Amniotic stem cell (primary cell): ENCODE results near the gene DLG2.

Experiments
- DNase-seq: peaks from one replicate; lab custom pipeline; 2025; lab: John Stamatoyannopoulos, UW

The DLG2 gene

GRCh38 chr11:83921447-83922192 lies 1705.5 kb downstream of the DLG2 start:
- DNase-seq = no peak

DNA sequence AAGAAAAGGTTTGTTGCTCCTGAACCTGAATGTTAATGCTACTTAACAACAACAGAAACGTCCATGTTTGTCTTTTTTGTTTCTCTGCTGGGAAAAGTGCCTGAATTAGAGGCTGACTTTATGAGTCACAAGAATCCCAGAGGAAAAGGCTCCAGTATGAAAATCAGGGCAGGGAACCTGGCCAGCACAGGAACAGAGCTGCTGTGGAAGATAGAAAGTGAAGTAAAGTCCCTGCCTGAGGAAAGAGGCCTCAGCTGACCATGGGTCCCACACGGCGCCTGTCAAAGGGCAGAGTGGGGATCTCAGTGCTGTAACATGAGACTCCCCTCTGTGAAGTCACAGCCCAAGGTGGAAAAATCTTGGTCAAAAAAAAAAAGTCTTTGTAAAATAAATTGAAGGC lies 1708.7 kb downstream of the DLG2 start:
- no peak for DNase-seq

DNA sequence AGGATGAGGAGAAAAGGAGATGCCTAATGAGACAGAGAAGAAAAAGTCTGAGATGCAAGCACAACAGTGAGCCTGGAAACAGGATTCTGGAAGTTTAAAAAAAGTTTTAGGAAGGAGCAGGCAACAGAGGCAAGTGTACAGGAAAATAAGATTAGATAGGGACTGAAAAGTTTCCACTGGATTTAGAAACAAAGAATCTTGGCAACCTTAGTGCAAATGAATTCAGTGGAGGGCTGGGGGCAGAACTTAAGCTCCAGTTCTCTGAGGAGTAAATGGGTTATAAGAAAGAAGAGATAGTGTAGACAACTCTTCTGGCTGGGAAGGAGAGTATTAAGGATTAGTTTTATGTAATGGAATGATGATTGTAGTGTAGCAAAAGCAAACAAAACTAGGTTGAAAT lies 1712.1 kb downstream of the DLG2 start:
- no peak for DNase-seq

DNA sequence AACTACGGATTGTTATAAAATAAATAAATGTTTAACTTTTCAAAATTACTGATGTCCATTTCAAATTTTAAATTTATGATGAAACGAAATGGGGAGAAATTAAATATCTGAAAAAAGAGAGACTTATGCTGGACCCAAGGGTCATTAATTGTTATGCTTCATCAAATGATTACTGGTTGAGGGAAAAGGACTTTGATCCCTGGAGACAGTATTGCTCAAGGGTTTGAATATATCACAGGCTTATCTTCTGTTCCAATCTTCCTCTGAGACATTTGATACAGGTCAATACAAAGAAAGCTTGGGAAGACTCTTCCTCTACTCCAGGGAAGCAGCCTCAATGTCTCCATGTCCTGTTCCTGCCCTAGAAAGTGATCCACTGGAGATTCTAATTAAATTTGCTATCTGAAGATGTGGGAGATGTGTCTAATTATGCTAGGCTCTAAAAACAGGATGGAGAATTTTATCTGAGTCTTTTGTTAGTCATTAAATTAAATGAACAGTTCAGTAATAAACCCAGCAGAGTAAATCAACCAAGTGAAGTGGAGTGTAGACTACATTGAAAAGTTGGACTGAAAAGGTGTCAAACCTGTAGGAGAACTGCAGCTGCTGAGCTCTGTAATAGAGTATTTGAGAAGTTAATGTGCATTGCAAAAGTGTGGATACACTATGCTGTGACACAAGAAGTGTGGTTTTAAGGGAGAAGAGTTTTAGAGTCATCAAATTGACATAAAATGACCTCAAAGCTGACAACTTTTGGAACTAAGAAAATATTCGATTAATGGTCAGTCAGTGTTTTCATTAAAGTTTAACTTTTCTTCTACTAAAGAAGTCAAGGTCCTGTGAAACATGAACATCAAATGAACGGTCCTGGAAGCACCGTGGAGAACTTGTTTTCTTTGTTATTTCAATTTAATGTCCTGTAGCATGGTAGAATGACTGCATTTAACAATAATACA lies 1717.3 kb downstream of the DLG2 start:
- DNase-seq = no peak

DNA sequence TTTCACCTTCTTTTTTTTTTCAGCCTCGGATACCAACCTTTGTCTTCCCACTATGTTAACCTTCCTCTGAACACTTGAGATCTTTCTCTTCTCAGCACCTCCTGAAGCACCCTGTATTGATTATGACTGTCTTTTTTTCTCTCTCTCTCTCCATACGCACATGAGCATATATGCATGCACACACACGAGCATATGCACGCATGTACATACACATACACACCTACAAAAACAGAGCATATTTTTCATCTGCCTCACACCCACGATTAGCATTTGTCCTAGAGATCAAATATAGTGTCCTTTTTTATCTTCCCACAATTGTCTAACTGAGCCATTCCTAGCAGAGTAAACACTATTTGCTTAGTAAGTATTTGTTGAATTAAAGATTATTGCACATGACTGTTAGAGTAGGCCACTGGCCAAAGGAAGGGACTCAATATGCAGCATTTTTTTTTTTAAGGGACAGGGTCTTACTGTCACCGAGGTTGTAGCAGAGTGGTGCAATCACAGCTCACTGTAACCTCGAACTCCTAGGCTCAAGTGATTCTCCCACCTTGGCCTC lies 1718.8 kb downstream of the DLG2 start:
- DNase-seq = no peak

- no peak for DNase-seq
These were observed 1731.6 kb downstream of the DLG2 start for GRCh38 chr11:83895516-83895915.

DNA sequence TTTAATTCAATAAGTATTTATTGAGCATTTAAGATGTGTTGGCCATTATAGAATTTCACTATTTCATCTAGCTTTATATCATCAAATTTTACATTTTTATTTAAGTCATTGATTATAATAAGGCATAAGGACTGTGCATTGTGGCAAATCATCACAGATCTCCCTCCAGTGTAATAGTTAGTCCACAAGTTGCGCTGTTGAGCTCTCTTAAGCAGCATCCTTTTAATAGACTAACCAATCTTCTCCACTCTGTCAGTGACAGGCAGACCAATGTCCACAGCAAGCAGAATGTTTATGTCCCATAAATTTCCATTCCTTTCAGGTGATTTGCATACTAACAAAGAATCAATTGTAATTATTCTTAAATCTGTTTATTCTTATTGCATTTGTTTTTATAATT lies 1745.7 kb downstream of the DLG2 start:
- no peak for DNase-seq

- DNase-seq = no peak
These were observed 1756.1 kb downstream of the DLG2 start for GRCh38 chr11:83871054-83871453.

- no peak for DNase-seq
These were observed 1760.5 kb downstream of the DLG2 start for GRCh38 chr11:83866655-83867054.

DNA sequence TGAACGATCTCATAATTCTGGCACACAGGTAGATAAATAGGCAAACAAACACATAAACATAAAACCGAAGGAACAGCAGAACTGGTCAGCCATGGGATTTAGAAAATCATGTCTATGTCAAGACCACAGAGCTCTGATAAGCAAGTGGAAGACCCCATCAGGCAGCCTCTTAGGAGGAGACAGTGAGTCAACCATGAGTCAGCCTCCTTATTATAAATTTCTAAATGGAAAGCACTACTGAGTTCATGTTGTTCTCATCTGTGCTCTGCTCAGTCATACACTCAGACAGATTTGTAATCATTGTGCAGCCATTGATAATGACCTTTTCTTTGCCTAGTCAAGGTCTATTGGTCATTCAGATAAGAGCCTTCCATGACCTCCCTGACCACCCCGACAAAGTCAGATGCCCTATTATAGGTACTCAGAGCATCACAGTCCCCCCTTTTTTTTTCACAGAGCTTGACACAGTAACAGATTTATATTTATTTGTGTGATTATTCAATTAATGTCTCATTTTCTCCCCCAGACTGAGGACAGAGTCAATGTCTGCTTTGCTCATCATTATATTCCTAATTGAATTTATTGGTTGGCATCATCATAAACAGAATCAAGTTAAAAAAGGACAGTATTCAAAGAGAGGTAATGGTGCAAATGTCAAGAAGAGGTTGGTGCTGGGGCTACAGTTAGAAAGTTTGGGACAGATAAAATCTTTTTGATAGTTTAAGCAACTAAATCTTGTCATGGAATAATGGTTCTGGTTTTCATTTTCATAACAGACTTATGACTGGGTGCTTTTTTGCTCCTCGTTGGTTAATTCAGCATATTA lies 1761.3 kb downstream of the DLG2 start:
- no peak for DNase-seq

GRCh38 chr11:83864412-83865057 lies 1762.6 kb downstream of the DLG2 start:
- DNase-seq = no peak

DNA sequence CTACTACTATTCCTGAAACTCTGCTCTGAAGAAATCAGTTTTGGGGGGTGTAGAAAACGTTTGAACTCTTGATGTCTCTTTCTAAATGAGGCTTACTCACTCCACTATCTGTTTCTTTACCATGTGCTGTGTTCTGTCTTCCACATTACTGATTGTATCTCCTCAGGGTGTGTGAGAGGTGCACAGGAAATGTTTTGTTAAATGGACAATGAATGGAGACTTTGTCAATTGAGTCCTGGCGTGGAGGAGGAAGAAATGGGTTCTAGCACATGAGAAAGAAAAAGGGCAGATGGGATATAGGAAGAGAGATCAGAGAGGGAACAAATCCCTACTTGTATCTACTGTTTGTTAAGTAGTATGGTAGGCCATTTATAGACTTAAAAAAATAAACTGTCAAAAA lies 1763.9 kb downstream of the DLG2 start:
- no peak for DNase-seq

- DNase-seq = no peak
These were observed 1764.5 kb downstream of the DLG2 start for GRCh38 chr11:83862691-83863090.

DNA sequence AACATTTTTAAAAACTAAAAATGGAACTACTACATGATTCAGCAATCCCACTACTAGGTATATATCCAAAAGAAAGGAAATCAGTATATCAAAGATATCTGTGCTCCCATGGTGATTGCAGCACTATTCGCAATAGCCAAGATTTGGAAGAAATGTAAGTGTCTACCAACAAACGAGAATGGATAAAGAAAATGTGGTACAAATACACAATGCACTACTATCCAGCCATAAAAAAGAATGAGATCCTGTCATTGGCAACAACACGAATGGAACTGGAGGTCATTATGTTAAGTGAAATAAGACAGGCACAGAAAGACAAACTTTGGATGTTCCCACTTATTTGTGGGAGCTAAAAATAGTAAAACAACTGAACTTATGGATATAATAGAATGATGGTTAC lies 1765.1 kb downstream of the DLG2 start:
- no peak for DNase-seq

DNA sequence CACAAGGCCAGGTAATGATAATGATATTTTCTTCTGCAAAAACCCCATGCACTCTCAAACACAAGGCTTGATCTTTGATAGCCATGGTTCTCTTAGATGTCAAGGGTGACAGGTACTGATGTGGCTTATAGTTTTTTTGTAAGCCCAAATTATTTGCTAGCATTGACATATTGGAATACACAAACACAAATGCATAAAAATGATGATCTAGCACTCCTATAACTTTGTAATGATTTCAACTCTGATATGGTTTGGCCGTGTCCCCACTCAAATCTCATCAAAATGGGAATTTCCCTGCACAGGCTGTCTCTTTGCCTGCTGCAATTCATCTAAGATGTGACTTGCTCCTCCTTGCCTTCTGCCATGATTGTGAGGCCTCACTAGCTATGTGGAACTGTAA lies 1768.5 kb downstream of the DLG2 start:
- DNase-seq = no peak

DNA sequence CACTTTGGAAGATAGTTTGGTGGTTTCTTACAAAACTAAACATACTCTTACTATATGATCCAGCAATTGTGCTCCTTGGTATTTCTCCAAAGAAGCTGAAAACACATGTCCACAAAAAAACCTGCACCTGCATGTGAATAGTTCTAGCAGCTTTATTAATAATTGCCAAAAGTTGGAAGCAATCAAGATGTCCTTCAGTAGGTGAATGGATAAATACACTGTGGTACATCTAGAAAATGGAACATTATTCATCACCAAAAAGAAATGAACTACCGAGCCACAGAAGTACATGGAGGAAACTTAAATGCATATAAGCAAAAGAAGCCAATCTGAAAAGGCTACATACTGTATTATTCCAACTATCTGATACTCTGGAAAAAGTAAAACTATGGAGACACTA lies 1771.9 kb downstream of the DLG2 start:
- DNase-seq = no peak

GRCh38 chr11:83852775-83853442 lies 1774.2 kb downstream of the DLG2 start:
- no peak for DNase-seq

DNA sequence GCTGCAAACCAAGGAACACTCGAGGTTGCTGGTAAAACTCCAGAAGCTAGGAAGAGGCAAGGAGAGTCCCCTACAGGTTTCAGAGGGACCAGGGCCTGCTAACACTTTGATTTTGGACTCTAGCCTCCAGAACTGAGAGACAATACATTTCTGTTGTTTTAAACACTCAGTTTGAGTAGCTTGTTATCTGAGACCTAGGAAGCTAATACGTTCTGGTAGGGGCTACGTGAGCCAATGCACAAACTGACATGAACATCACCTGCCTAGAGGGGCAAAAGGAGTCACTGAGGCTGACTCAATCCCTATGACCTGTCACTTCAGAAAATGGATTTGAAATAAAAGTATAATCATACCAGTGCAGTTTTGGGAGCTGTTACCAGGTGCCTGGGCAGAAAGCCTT lies 1775.1 kb downstream of the DLG2 start:
- no peak for DNase-seq

GRCh38 chr11:83847467-83848034 lies 1779.6 kb downstream of the DLG2 start:
- DNase-seq = no peak

DNA sequence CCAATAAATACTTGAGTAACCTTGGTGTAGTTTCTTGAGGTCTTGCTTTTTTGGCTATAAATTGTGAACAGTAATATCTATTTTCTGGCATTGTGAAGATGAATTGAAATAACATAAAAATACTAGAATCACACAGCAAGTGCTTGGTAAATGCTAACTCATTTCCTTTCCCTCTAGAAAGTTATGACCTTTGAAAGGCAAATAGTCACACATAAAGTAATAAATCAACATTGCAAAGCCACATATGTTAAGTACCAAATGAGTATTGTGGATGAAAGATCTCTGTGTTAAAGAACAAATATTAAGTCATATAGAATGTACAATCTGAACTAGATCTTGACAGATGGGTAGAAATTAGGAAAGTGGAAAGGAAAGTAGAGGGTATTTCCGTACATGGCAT lies 1781.3 kb downstream of the DLG2 start:
- DNase-seq = no peak

- no peak for DNase-seq
These were observed 1786.8 kb downstream of the DLG2 start for GRCh38 chr11:83840326-83840725.
